ELF-1 (cell line): ENCODE results near the gene ANKRD17.

Experiments
- DNase-seq: peaks from one replicate; pipeline ENCODE4 v3.0.0-alpha.2; 2016; ENCODE audit warnings: low read depth, low spot score

The ANKRD17 gene

DNA sequence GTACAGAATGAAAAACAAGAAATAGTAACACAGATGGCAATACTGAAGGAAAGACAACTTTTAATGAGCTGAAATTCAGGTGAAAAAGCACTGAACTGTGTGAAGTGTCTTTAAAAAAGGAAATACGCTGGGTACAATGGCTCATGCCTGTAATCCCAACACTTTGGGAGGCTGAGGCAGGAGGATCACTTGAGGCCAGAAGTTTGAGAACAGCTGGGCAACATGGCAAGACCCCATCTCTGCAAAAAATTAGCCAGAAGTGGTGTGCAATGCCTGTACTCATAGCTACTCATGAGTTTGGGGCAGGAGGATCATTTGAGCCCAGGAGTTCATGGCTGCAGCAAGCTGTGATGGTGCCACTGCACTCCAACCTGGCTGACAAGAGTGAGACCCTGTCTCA lies 129.3 kb downstream of the ANKRD17 start:
- DNase-seq, result no peak

DNA sequence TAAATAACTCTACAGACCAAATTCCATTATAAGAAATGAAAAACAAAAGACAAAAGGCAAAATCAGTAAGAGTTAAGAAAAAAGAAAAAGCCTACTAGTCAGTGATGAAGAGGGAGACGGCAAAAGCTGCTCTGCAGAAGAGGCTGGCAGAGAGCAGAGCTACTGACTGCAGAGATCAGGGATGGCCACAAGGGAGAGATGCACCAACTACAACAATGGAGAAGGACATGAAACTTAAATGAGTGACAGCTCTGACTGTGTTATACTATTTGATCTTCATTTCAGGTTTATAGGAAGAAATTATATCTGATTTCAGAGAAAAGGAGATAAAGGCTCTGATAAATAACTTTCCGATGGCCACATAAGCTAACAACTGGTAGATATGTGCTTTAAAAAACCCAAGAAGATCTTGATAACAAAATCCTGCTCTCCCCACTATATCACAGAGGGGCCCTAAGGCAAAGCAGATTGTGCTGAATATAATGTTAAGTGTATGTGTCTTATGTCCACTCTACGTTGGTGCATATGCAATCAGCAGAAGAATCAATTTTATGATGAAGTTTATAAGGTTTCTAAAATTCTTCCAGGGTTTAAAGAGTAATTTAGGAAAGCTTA lies 130.7 kb downstream of the ANKRD17 start:
- DNase-seq, result peak; percentile 14

DNA sequence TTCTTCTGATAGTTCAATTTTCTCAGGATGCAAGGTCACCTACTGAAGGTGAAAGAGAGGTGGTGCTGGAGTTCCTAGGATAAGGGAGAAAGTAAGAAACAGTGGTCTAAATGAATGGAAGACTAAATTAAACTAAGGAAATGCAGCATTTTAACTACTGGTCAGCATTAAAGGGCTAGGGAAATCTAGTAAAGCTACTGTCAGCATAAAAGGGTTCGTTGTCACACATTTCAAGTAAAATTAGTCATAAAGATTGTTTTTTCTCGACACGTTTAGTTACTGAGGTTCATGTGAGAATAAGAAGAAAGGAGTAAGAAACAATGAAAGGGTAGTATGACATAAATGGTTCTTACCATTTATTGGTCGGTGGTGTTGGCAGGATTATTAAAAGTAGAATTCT lies 149.1 kb downstream of the ANKRD17 start:
- DNase-seq, result no peak

- no peak for DNase-seq
Measured at GRCh38 chr4:73104695-73105094, 153.9 kb downstream of the ANKRD17 start.

DNA sequence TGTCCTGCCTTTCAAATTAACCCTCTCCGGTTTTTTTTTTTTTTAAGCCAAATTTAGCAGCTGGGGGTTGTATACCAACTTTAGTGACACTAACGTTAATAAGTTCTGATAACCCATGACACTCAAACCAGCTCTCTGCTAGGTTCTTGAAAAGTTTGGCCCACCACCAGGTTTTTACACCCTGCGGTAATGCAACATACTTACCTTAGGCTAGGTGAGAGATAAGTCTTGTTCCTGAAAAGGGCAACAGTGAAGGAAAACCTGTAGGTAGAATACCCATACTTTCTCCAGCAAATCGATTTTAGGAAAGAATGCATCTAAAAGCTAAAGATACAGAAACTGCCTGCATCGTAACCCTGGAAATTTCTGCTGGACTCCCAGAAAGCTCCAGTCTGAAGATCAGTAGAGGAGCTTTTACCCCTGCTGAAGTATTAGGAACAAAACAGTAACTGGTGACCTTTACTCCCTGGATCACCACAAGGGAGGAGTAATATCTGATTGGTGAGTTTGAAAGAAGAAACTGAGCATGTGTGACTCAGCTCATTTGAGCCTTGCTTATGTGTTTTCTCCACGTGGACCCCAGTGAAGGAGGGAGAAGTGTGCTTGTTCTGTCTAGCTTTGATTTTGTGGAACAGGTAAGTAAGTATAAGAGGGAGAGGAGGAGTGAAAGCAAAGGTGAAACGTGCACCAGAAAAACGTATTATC lies 154.6 kb downstream of the ANKRD17 start:
- DNase-seq, result peak; percentile 11

DNA sequence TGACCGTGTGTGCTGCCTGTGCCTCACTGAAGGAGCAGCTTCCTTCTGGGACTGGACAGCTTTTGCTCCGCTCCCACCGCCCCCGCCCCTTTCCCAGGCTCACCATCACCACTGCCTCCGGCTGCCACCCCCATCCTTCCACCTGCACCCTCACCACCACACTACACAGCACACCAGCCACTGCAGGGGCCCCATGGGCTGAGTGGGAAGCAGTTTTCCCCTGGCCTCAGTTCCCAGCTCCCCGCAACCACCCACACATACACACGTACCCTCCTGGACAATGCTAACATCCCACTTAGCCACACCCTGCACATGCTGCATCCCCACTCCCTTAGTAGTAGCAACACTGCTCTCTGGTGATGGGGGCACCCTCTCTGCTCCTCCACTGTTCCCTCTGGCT lies 159.5 kb downstream of the ANKRD17 start:
- no peak for DNase-seq

DNA sequence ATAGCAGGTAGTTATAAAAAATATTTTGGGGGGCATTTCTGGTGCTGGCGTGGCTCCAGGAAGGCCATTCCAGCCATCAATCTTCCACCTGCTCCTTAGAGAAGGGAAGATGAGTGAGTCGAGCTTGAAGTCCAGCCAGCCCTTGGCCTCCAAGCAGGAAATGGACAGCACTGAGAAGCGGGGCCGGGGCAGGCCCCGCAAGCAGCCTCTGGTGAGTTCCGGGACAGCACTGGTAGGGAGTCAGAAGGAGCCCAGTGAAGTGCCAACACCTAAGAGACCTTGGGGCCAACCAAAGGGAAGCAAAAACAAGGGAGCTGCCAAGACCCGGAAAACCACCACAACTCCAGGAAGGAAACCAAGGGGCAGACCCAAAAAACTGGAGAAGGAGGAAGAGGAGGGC lies 159.9 kb downstream of the ANKRD17 start:
- DNase-seq, result no peak

- no peak for DNase-seq
Measured at GRCh38 chr4:73098016-73098415, 160.6 kb downstream of the ANKRD17 start.

- DNase-seq, result no peak
Measured at GRCh38 chr4:73092868-73093267, 165.7 kb downstream of the ANKRD17 start.

- no peak for DNase-seq
Measured at GRCh38 chr4:73090738-73091137, 167.9 kb downstream of the ANKRD17 start.

GRCh38 chr4:73087871-73088270 lies 170.7 kb downstream of the ANKRD17 start:
- DNase-seq, result no peak

DNA sequence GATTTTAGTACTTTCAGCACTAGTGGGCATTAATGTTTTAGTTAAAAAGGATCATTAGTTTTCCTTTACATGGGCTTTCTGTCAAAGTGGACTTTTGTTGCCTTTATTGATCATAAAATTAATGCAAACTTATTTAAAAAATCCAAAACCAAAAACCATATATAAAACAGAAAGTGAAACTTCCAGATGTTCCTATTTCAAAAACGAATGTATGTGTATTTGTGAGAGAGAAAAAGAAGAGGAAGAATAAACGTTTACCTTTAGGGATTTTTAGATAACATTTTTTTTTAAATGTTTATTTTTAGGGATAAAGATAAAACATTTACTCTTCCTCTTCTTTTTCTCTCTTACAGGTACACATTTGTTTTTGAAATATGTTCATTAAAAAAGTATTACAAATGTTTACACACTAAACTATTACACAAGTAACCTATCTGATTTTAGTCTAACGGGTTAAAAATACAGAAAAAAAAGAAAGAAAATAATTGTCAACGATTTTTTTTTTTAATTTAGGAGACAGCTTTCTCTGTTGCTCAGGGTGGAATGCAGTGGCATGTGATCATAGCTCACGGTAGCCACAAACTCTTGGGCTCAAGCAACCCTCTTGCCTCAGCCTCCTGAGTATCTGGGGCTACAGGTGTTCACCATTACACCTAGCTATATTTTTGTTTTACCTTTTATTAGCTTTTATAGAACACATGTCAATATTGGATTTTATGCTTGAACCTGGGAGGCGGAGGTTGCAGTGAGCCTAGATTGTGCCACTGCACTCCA lies 172.3 kb downstream of the ANKRD17 start:
- no peak for DNase-seq

DNA sequence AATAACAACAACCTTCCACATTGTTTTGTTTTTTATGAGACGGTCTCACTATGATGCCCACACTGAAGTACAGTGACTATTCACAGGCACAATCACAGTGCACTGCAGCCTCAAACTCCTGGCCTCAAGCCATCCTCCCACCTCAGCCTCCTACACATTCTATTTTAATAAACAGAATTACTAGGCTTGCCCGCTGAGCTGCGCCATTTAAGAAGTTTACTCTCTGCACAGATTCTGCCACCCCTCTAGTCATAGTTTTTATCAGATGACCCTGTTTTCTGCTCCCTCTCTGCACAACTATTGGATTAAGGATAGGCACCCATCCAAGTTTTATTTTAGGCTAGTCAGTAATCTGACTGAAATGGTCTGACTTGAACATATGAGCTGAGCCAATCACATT lies 177.8 kb downstream of the ANKRD17 start:
- no peak for DNase-seq

DNA sequence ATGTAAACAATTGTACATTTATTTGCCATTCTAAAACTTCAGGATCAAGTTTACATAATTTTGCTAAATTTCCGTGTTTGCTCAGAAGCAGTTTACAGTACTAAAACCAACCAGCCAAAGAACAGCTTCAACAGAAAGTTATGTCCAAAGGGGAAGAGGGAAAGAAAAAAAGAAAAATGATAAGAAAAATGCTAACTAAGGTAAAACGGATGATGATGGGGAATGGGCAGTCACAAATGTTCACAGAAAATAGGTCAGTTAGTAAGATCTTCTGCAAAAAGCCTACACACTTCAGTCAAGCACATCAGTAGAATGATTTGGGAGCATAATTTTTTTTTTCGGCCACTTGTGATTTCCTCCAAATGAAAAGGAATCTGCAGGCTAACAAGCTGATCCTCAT lies 182.8 kb downstream of the ANKRD17 start:
- DNase-seq, result no peak

DNA sequence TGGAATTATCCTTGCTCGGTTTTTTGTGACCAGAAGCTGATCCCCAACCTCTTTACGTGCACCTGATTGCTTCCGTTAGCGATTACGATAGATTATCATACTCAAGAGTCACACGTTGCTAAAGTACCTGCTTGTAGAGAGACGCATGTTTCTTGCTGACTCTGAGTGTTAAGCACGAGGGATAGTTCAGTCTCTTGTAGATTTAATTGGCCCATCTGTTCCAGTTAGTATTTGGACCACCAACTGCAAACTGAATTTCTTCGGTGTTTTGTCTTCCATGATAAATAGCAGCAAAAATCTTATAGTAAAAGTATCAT lies 188.6 kb downstream of the ANKRD17 start:
- no peak for DNase-seq

GRCh38 chr4:73069338-73070073 lies 189.1 kb downstream of the ANKRD17 start, which contains the start of gene COX18:
Gene COX18, minus strand, starts transcription at chr4:73069716. Its CDS starts 67 bp downstream, at chr4:73069649.
- DNase-seq, result peak; percentile 98

- peak; percentile 54 for DNase-seq
Measured at GRCh38 chr4:73068491-73069337, 189.9 kb downstream of the ANKRD17 start.

DNA sequence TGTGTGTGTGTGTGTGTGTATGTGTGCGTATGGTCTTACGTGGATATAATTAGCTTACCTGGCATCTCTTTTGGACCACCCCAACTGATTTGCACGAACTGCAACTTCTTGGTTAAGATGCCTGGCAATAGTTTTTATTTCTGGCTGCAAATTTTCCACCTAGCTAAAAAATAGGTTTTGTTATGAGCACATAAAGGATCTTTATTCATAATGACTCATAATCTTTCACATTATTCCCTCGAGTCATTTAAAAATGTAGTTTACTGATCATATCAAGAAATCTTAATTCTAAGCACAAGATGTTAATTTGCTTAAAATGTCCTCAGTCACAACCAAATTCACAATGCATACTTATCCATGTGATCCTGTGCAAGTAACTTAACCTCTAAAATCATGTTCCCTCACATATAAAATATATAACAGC lies 190.6 kb downstream of the ANKRD17 start:
- DNase-seq, result no peak

DNA sequence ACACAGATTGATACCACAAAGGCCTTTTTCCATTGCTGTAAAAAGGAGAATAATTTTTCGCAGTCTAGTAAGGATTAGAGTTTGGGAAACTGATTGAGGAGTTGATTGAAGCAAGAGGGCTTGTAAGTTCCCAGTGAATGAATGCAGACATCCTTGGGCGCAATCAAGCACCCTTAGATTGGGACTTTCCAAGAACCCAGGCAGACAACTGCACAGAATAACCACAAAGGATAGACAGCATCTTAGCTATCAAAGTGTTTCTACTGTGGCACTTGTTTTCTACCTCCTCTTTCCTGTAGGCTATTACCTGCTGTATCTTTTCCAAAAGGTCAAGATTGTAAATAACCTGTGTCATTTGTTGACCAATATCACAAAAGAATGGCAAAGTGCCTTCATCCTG lies 191.7 kb downstream of the ANKRD17 start:
- no peak for DNase-seq

DNA sequence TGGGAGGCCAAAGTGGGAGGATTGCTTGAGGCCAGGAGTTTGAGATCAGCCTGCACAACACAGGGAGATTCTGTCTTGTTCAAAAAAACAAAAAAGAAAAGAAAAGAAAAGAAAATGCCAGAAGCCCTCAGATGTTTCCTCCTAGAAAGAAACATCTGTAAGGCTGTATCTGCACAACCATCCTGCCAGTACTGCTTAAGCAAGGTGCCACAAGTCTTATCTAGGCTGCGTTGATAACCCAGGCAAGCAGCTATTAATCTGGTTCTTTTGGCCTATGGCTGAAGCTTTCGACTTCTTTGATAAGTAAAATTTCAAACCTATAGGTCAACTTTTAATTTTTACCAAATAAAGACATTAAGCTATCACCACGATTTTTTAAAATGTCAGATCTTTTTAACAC lies 192.2 kb downstream of the ANKRD17 start:
- no peak for DNase-seq

- no peak for DNase-seq
Measured at GRCh38 chr4:73064536-73064935, 194.1 kb downstream of the ANKRD17 start.
